GM18526 (cell line): ENCODE measurements around the gene DLX2.

Source experiments
- POLR2A ChIP-seq: IDR thresholded peaks from 3 replicates; pipeline ENCODE4 v1.6.1; 2011; ENCODE audit not compliant: insufficient read length; ENCODE audit errors: extremely low read depth

The DLX2 gene

GRCh38 chr2:172109988-172110811 lies 7.5 kb upstream of the DLX2 start:
- TF ChIP-seq POLR2A = no peak

GRCh38 chr2:172109256-172109987 lies 6.7 kb upstream of the DLX2 start:
- no peak for TF ChIP-seq POLR2A

GRCh38 chr2:172108587-172108930 lies 5.9 kb upstream of the DLX2 start:
- TF ChIP-seq POLR2A = no peak

- no peak for TF ChIP-seq POLR2A
Observed at GRCh38 chr2:172107690-172108586, 5.2 kb upstream of the DLX2 start.

GRCh38 chr2:172106108-172106961 lies 3.6 kb upstream of the DLX2 start:
- no peak for TF ChIP-seq POLR2A

- TF ChIP-seq POLR2A = no peak
Observed at GRCh38 chr2:172105471-172106107, 2.9 kb upstream of the DLX2 start.

- TF ChIP-seq POLR2A = no peak
Observed at GRCh38 chr2:172103471-172104272, 972 bp upstream of the DLX2 start.

GRCh38 chr2:172101821-172102390 lies 794 bp downstream of the DLX2 start:
- no peak for TF ChIP-seq POLR2A

GRCh38 chr2:172100935-172101820 lies 1.5 kb downstream of the DLX2 start:
- no peak for TF ChIP-seq POLR2A

- TF ChIP-seq POLR2A = no peak
Observed at GRCh38 chr2:172100080-172100934, 2.4 kb downstream of the DLX2 start.

- no peak for TF ChIP-seq POLR2A
Observed at GRCh38 chr2:172099472-172100079, 3.1 kb downstream of the DLX2 start.
